Skin epidermis (tissue), 12 donors: ENCODE data around the gene SC5D.

Source experiments
- H3K27ac ChIP-seq, 21 experiments: fragments of 200-600 bp; sonication (generic) in 11 of 21; one replicate each; pipeline ENCODE4 v1.5.0; 2020; ENCODE audit warnings: mild to moderate bottlenecking in 3 of 21, inconsistent platforms in 2 of 21, moderate library complexity in 2 of 21
- H3K4me3 ChIP-seq, 7 experiments: fragments of 200-600 bp; sonication (generic) in 2 of 7; one replicate each; pipeline ENCODE4 v1.5.0; 2020; ENCODE audit warnings: inconsistent platforms in 2 of 7, mild to moderate bottlenecking in 2 of 7, moderate library complexity in 1 of 7

SC5D gene

GRCh38 chr11:121349790-121350189 lies 57.2 kb downstream of the SC5D start:
- Histone ChIP-seq H3K27ac (no peak overlapping the region), H3K4me3 (no peak overlapping the region)

GRCh38 chr11:121350314-121351082 lies 57.9 kb downstream of the SC5D start:
- Histone ChIP-seq H3K27ac (peak overlapping the region in 2 of 21 experiments; percentile 17 to 27), H3K4me3 (no peak overlapping the region)

DNA sequence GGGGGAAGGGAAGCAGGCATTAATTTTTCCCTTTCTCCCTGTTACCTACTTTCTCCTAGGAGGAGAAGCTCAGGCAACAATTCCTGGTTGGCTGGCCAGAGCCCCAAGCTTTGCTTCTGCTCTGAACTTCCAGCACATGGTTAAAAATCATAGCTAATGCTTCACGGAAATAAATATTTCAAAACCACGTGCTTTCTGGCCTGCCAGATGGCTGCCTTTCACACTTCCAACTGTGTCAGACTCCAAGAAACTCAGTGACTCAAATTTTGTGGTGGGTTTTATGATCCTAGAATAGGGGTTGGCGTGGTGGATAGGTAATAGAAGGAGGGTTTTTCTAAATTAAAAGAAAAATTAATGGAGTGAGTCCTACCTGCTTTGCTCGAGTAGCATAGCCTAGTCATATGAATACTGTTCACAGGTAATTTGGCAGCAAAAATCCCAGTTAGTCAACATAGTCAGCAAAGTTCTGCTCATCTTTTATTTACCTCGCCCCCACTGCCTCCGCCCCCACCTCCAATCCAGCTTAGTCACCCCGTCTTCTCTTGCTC lies 58.6 kb downstream of the SC5D start:
- H3K27ac ChIP-seq: peak overlapping the region in 2 of 21 experiments; percentile 17 to 27
- H3K4me3 ChIP-seq: no peak overlapping the region

- H3K4me3 ChIP-seq: no peak overlapping the region
These were observed 59.8 kb downstream of the SC5D start for GRCh38 chr11:121352251-121352891.

DNA sequence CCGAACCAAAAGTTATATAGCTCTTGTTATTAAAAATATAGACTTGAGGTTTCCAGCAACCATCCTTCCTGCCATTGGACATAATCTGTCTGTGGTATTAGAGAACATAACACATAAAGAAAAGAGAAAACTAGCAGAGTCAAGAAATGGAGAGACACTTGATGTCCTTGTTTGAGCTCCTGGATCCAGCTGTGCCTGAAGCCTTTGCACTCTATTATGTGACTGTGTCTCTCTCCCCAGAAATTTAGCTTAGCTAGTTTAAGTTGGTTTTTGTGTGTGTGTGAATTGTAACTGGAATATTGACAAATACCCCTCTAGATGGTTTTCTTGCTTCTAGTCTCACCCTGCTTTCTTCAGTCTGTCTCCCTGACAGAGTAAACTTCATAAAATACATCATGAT lies 61.6 kb downstream of the SC5D start:
- H3K27ac ChIP-seq: no peak overlapping the region
- H3K4me3 ChIP-seq: no peak overlapping the region

More at GRCh38 chr11:121352251-121352891, 59.8 kb downstream of the SC5D start:
- H3K27ac ChIP-seq: peak overlapping the region in 1 of 21 experiments; percentile 5

GRCh38 chr11:121356357-121356756 lies 63.8 kb downstream of the SC5D start:
- H3K4me3 ChIP-seq: no peak overlapping the region
- no peak overlapping the region for H3K27ac ChIP-seq
